Adrenal gland (tissue), 5 donors: ENCODE measurements around the gene DMRTB1.

Experiments used
- CTCF ChIP-seq, 6 experiments: fragments of 450-650 bp in 4 of 6; fragments of 200-600 bp in 2 of 6; sonication (generic) in 1 of 6; IDR thresholded peaks; 1 replicate in 5 of 6; 2 replicates in 1 of 6; pipeline versions ENCODE4 v1.5.1 to v1.8.0; 2016 to 2021; ENCODE audit warnings: antibody characterized with exemption in 6 of 6, mild to moderate bottlenecking in 2 of 6, moderate library complexity in 1 of 6
- POLR2A ChIP-seq, 2 donors: fragments of 450-650 bp; IDR thresholded peaks; one replicate each; pipeline ENCODE4 v1.6.1; 2017; ENCODE audit warnings: antibody characterized with exemption in 2 of 2, mild to moderate bottlenecking in 2 of 2, moderate library complexity in 1 of 2
- donor health status: DM: no; HTN: no; CAD: no.

- no peak for TF ChIP-seq POLR2A (IDR thresholded peaks at IDR 0.05)
- no peak for TF ChIP-seq CTCF (IDR thresholded peaks at IDR 0.05)
Observed at GRCh38 chr1:53417074-53417511, 42.1 kb upstream of the DMRTB1 start.
